ENCODE data around the gene CD28.

CD28 gene

GRCh38 chr2:203756161-203756560, 49.7 kb downstream of the CD28 start:
- TF ChIP-seq CTCF (IDR thresholded peaks at IDR 0.05; ENCODE audit: insufficient read depth, missing control alignments), result no peak
- no peak for FAIRE-seq
- no peak for DNase-seq (ENCODE audit: insufficient read length, low spot score)

- DNase-seq (ENCODE audit: insufficient read length, low spot score) (no peak), FAIRE-seq (no peak)
- TF ChIP-seq CTCF (IDR thresholded peaks at IDR 0.05; ENCODE audit: insufficient read depth, missing control alignments), result no peak
These were observed 52.6 kb downstream of the CD28 start for GRCh38 chr2:203758841-203759689.

- no peak for TF ChIP-seq CTCF (IDR thresholded peaks at IDR 0.05; ENCODE audit: insufficient read depth, missing control alignments)
- DNase-seq (ENCODE audit: insufficient read length, low spot score) (no peak), FAIRE-seq (no peak)
These were observed 53.4 kb downstream of the CD28 start for GRCh38 chr2:203759690-203760365.

GRCh38 chr2:203761121-203761520, 54.7 kb downstream of the CD28 start:
- FAIRE-seq (no peak), DNase-seq (ENCODE audit: insufficient read length, low spot score) (no peak)
- no peak for TF ChIP-seq CTCF (IDR thresholded peaks at IDR 0.05; ENCODE audit: insufficient read depth, missing control alignments)

- DNase-seq (ENCODE audit: insufficient read length, low spot score) (no peak), FAIRE-seq (no peak)
These were observed 57.0 kb downstream of the CD28 start for GRCh38 chr2:203763241-203763937.

GRCh38 chr2:203763938-203764664, 57.7 kb downstream of the CD28 start:
- FAIRE-seq (no peak), DNase-seq (ENCODE audit: insufficient read length, low spot score) (no peak)
- no peak for TF ChIP-seq CTCF (IDR thresholded peaks at IDR 0.05; ENCODE audit: insufficient read depth, missing control alignments)

More at GRCh38 chr2:203763241-203763937, 57.0 kb downstream of the CD28 start:
- TF ChIP-seq CTCF (IDR thresholded peaks at IDR 0.05; ENCODE audit: insufficient read depth, missing control alignments), result no peak

All from D721Med (cell line).